Measurements from ENCODE around the gene LRRC75A. TPM values are rescaled to one million over a fixed set of nuclear protein-coding genes. Genes with fewer than 3 reads are reported as not detected.
A peak's percentile ranks its signal among the peaks of the same experiment; 100 is the strongest.

Gene LRRC75A
- total RNA-seq, 1 donor: 6.1 TPM

GRCh38 chr17:16439811-16440351 lies 52.1 kb downstream of the LRRC75A start:
- H3K4me3 ChIP-seq (ENCODE audit: low read depth, low read length): peak overlapping the region; percentile 100
- TF ChIP-seq CTCF (IDR thresholded peaks at IDR 0.05; ENCODE audit: insufficient read depth, low read length): no peak
- DNase-seq (ENCODE audit: low read depth): peak; percentile 47

- peak; percentile 45 for DNase-seq (ENCODE audit: low read depth)
These were observed 52.6 kb downstream of the LRRC75A start for GRCh38 chr17:16439303-16439791.

GRCh38 chr17:16438557-16439302 lies 53.3 kb downstream of the LRRC75A start:
- peak overlapping the region; percentile 100 for H3K4me3 ChIP-seq (ENCODE audit: low read depth, low read length)
- peak; percentile 100 for DNase-seq (ENCODE audit: low read depth)
- no peak for TF ChIP-seq CTCF (IDR thresholded peaks at IDR 0.05; ENCODE audit: insufficient read depth, low read length)

More at GRCh38 chr17:16439303-16439791, 52.6 kb downstream of the LRRC75A start:
- TF ChIP-seq CTCF (IDR thresholded peaks at IDR 0.05; ENCODE audit: insufficient read depth, low read length): no peak
- H3K4me3 ChIP-seq (ENCODE audit: low read depth, low read length): peak overlapping the region; percentile 100

GRCh38 chr17:16438173-16438556 lies 53.8 kb downstream of the LRRC75A start:
- DNase-seq (ENCODE audit: low read depth): no peak
- no peak for TF ChIP-seq CTCF (IDR thresholded peaks at IDR 0.05; ENCODE audit: insufficient read depth, low read length)
- H3K4me3 ChIP-seq (ENCODE audit: low read depth, low read length): peak overlapping the region; percentile 56

- TF ChIP-seq CTCF (IDR thresholded peaks at IDR 0.05; ENCODE audit: insufficient read depth, low read length): no peak
- no peak overlapping the region for H3K4me3 ChIP-seq (ENCODE audit: low read depth, low read length)
- no peak for DNase-seq (ENCODE audit: low read depth)
These were observed 54.9 kb downstream of the LRRC75A start for GRCh38 chr17:16437083-16437482.

- DNase-seq (ENCODE audit: low read depth): no peak
- H3K4me3 ChIP-seq (ENCODE audit: low read depth, low read length): no peak overlapping the region
- no peak for TF ChIP-seq CTCF (IDR thresholded peaks at IDR 0.05; ENCODE audit: insufficient read depth, low read length)
These were observed 55.8 kb downstream of the LRRC75A start for GRCh38 chr17:16435925-16436886.
